A549 treated with Hydrocortisone at 1 μM for 4 hours (cell line): ENCODE data around the gene DOCK1. TPM values are rescaled to one million over a fixed set of nuclear protein-coding genes. Genes with fewer than 3 reads are reported as not detected.

Source experiments
- total RNA-seq: library from RNA; stranded (reverse); fragments of 200-300 nt; extraction: Qiagen RNA extraction; gene quantifications from 5 replicates; pipeline ENCODE4 v1.2.3, GENCODE V29; 2022

The DOCK1 gene
- 18.8 to 27.0 TPM (median 23.9 TPM) in 5 replicates for total RNA-seq

GRCh38 chr10:126904818-126905701 lies at the start of gene DOCK1:
DOCK1 (plus strand) TSS chr10:126905428; CDS start chr10:126905518, 90 bp downstream.

GRCh38 chr10:127196282-127197153 lies 291.3 kb downstream of the DOCK1 start, which contains the start of gene INSYN2A:
INSYN2A (minus strand) TSS chr10:127196591; CDS start chr10:127176395, 20,196 bp downstream.

Other genes starting within 250 kb of the DOCK1 start
- 2.7 to 3.6 TPM (median 3.2 TPM) in 5 replicates for gene C10orf90, start 234.7 kb upstream of the DOCK1 start, total RNA-seq